HG03064 (cell line): ENCODE data around the gene MMS22L.

ENCODE experiments used
- ATAC-seq: cut with Tn5 transposase; IDR thresholded peaks from one replicate; pipeline ENCODE4 v1.9.1; 2021; ENCODE audit warnings: low read depth; ENCODE audit not compliant: unreplicated experiment

Gene MMS22L, protein sequence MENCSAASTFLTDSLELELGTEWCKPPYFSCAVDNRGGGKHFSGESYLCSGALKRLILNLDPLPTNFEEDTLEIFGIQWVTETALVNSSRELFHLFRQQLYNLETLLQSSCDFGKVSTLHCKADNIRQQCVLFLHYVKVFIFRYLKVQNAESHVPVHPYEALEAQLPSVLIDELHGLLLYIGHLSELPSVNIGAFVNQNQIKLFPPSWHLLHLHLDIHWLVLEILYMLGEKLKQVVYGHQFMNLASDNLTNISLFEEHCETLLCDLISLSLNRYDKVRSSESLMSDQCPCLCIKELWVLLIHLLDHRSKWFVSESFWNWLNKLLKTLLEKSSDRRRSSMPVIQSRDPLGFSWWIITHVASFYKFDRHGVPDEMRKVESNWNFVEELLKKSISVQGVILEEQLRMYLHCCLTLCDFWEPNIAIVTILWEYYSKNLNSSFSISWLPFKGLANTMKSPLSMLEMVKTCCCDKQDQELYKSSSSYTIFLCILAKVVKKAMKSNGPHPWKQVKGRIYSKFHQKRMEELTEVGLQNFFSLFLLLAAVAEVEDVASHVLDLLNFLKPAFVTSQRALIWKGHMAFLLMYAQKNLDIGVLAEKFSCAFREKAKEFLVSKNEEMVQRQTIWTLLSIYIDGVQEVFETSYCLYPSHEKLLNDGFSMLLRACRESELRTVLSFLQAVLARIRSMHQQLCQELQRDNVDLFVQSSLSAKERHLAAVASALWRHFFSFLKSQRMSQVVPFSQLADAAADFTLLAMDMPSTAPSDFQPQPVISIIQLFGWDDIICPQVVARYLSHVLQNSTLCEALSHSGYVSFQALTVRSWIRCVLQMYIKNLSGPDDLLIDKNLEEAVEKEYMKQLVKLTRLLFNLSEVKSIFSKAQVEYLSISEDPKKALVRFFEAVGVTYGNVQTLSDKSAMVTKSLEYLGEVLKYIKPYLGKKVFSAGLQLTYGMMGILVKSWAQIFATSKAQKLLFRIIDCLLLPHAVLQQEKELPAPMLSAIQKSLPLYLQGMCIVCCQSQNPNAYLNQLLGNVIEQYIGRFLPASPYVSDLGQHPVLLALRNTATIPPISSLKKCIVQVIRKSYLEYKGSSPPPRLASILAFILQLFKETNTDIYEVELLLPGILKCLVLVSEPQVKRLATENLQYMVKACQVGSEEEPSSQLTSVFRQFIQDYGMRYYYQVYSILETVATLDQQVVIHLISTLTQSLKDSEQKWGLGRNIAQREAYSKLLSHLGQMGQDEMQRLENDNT

GRCh38 chr6:97282726-97283617 lies at the start of gene MMS22L:
TSS of gene MMS22L (minus strand) at chr6:97283216. CDS start at chr6:97282477, 739 bp downstream.
- ATAC-seq: peak; percentile 98

DNA sequence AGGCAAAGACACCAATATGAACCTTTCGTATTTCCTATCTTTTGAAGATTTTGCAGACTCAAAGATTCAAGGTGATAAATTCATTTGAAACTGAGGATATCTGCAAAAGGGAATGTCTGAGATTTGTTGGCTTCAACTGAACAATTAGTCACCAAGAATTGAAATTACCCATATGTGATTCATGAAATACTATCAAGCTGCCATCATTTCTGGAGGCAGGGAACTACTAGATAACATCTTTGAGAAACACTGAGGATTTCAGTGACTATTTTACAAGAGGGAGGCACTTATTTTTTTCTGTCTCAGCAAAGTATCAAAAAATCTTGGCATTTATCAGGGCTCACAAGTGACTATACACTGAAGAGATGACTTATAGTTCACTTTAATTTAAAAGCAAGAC lies 39.8 kb upstream of the MMS22L start:
- ATAC-seq: no peak

GRCh38 chr6:97322226-97322625 lies 39.2 kb upstream of the MMS22L start:
- ATAC-seq: no peak

DNA sequence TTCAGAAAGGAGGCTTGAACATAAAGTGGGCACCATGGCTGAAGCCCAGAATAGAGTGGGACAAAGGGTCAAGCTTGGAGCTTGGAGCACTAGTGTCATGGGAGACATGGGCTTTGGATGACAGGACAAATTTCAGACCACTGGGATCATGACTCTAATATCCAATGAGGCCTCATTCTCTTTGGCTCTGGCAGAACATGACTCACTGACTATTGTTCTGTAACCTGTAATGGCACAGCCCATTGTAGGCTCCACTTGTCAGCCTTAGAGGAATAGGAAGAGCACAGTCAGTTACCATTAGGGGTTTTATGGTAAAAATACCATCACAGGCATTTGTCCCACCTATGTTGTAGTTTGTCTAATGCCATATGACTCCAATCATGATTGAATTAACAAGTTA lies 34.0 kb upstream of the MMS22L start:
- no peak for ATAC-seq

DNA sequence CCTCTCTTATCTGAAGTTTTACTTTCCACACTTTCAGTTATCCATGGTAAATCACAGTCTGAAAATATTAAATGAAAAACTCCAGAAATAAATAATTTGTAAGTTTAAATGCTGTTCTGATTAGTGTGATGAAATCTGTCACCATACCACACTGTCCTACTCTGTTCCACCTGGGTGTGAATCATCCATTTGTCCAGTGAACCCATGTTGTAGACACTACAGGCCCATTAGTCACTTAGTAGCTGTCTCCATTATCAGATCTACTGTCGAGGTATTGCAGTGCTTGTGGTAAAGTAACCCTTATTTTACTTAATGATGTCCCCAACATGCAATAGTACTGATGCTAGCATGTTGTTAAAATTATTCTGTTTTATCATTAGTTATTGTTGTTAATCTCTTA lies 29.2 kb upstream of the MMS22L start:
- ATAC-seq: no peak

- ATAC-seq: no peak
These were observed 23.7 kb upstream of the MMS22L start for GRCh38 chr6:97306544-97307320.

DNA sequence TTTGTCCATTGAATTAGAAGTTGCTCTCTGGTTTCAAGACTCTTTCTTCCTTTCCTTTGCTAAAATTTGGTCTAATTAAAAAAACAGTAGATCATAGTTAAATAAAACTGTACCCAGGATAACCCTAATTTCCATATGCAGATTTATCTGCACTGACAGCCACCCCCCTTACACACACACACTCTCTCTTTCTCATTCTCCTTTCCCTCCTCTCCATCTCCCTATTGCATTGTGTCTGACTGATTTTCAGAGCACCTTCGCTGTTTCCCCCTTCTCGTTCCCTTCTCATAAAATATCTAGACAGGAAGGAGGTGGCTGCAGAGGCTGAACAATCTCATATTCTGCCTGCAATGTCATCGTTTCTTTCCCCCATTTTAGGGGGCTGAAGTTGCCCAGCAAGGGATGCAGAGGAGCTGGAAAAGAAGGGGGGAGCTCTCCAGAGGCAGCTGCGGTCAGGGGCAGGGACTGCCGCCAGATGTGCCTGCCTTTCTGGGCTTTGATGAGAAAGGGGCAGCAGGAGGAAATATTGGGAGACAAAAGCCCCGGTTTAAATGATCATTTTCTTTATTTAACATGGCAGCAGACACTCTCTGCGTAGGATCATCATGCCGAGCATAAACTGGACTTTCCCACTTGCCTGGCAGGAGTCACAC lies 22.5 kb upstream of the MMS22L start:
- no peak for ATAC-seq

GRCh38 chr6:97304701-97305100 lies 21.7 kb upstream of the MMS22L start:
- ATAC-seq: no peak

- ATAC-seq: no peak
These were observed 11.4 kb upstream of the MMS22L start for GRCh38 chr6:97294451-97294850.

DNA sequence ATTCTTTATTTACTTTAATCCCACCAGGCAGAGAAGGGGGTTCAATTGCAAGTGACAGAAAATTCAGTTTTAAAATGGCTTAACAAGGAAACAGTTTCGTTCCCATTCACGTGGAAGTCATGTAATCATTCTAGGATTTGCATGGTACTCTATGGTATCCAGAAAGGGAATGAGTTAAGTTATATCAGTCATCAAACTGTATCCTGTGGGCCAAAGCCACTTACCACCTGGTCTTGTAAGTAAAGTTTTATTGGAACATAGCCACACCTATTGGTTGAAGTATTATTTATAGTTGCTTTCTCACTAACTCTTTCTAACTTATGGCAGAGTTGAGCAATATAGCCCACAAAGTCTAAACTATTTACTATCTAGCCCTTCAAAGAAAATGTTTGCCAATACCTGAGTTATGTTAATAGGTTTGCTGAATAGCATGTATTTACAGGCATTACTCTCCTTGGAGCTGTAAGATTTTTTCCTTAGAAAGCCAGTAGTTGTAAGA lies 10.2 kb upstream of the MMS22L start:
- no peak for ATAC-seq

GRCh38 chr6:97292671-97293070 lies 9.7 kb upstream of the MMS22L start:
- no peak for ATAC-seq

DNA sequence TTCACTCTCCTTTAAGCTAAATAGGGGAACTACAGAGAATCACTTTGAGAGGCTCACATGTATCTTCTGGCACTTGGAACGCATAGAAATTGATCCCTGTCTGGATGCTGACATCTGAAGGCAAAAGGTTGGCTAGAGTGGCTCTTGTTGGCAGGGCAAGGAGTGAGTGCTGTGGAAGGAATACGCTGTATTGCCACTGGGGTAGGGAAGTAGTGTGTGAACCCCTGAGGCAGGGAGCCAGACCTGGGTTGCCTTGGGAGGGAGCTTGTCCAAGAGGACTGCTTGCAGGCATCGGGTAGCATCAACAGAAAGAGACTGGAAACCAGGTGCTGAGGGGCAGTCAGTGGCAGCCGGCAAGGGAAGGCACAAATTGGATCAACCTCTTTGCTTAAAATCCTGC lies 8.9 kb upstream of the MMS22L start:
- ATAC-seq: no peak

DNA sequence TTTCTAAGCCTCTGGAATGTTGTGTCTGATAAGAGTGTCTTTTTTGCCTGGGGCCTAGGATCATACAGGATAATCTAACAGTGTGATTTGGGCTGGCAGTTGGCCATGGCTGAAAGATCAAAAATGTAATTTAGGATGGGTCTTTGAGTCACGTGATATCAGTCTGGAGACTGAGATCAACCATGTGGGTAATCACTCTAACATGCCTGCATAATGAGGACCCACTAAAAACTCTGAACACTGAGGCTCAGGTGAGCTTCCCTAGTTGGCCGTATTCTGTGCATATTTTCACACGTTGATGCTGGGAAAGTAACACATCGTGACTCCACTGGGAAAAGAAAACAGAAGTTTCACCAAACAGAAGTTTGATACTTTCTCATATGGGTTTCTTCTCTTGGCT lies 6.3 kb upstream of the MMS22L start:
- ATAC-seq: no peak

DNA sequence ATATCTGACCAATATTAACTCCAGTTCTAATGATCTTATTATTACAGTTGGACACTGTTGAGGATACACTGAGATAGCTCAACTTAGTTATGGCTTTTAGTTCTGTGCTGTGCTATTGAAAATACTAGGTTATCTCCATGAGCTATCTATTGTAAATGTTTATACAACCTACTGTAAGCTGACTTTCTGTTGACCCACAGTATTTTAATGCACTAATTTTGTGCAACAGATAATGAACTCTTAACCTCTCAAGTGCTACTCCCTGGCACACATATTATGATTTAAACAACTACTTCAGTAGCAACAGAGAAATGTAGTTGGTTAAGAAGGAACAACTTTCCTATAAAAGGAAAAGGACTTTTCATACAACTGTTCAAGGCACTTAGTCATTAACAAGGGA lies 5.2 kb upstream of the MMS22L start:
- ATAC-seq: no peak

GRCh38 chr6:97282238-97282725 lies 734 bp downstream of the MMS22L start:
- peak; percentile 2 for ATAC-seq

DNA sequence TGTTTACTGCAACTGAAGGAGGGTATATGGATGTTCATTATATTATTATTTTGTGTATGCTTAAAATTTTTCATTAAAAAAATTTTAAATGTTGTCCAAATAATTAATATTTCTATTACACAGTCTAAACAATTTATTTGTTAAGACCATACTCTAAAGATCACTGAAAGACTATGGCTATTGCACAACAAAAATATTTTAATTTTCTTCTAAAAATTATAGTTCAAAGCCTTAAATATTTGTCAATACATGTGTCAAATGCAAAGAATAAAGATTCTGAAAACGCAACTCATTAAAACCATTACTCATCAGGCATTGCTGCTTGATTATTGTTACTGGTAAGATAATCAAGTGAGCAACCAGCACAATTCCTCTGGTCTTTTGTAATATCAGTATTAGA lies 2.2 kb downstream of the MMS22L start:
- no peak for ATAC-seq

- no peak for ATAC-seq
These were observed 7.2 kb downstream of the MMS22L start for GRCh38 chr6:97275804-97276203.

DNA sequence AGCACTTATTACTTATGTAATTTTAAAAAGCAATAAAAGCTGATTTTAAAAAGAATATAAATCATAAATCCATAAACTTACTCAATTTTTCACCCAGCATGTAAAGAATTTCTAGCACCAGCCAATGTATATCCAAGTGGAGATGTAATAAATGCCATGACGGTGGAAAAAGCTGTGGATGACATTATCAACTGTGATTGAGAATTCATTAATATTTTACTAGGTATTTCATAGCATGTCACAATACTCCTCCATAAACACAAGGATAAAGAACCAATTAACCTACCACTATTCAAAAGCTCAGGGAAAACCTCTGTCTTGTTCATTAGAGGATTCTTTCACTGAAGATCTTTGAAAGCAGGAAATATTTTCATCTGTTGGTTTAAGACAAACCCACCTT lies 13.2 kb downstream of the MMS22L start:
- no peak for ATAC-seq
